Trophoblast cell (in vitro differentiated cells and primary cell): Measurements from ENCODE around the gene STARD13.
A peak's percentile ranks its signal among the peaks of the same experiment; 100 is the strongest.
"Not testable (repeated sequence)": the region's sequence is repeated elsewhere in the genome, so short reads cannot be mapped to it uniquely, and the experiment has no call there.

Experiments used
- DNase-seq, 2 donors: peaks; one replicate each; pipeline ENCODE4 v3.0.0-alpha.2; 2016
- H2AFZ ChIP-seq: 2 replicates; pipeline ENCODE4 v1.6.1; 2013; ENCODE audit warnings: low read length, moderate library complexity, mild to moderate bottlenecking; ENCODE audit not compliant: insufficient read depth, poor library complexity
- H2AK5ac ChIP-seq: 2 replicates; pipeline ENCODE4 v1.6.1; 2013; ENCODE audit warnings: mild to moderate bottlenecking, low read length
- H2BK120ac ChIP-seq: 2 replicates; pipeline ENCODE4 v1.6.1; 2013; ENCODE audit warnings: low read length, mild to moderate bottlenecking, moderate library complexity; ENCODE audit not compliant: insufficient read depth, poor library complexity
- H2BK12ac ChIP-seq: 2 replicates; pipeline ENCODE4 v1.6.1; 2013; ENCODE audit warnings: mild to moderate bottlenecking, low read length, moderate library complexity
- H2BK5ac ChIP-seq: 2 replicates; pipeline ENCODE4 v1.6.1; 2013; ENCODE audit warnings: low read length, low read depth, moderate library complexity, mild to moderate bottlenecking; ENCODE audit not compliant: poor library complexity
- H3K14ac ChIP-seq: 2 replicates; pipeline ENCODE4 v1.6.1; 2013; ENCODE audit warnings: mild to moderate bottlenecking, low read length
- H3K18ac ChIP-seq: 2 replicates; pipeline ENCODE4 v1.6.1; 2013; ENCODE audit warnings: mild to moderate bottlenecking, low read length
- H3K23ac ChIP-seq: 2 replicates; pipeline ENCODE4 v1.6.1; 2013; ENCODE audit warnings: low read length
- H3K27ac ChIP-seq: 2 replicates; pipeline ENCODE4 v1.5.1; 2013; ENCODE audit warnings: low read depth, mild to moderate bottlenecking, inconsistent platforms, low read length, moderate library complexity
- H3K27me3 ChIP-seq: 2 replicates; pipeline ENCODE4 v1.6.1; 2013; ENCODE audit warnings: inconsistent platforms, mild to moderate bottlenecking, low read length, moderate library complexity; ENCODE audit not compliant: insufficient read depth
- H3K36me3 ChIP-seq, 2 experiments: 1 replicate in 1 of 2; 2 replicates in 1 of 2; pipeline ENCODE4 v1.6.1; 2013; ENCODE audit warnings: low read length in 2 of 2, mild to moderate bottlenecking in 2 of 2, moderate library complexity in 1 of 2; ENCODE audit not compliant: insufficient read depth in 2 of 2, control insufficient read depth in 1 of 2
- H3K4ac ChIP-seq: 2 replicates; pipeline ENCODE4 v1.6.1; 2013; ENCODE audit warnings: low read depth, mild to moderate bottlenecking, low read length, moderate library complexity
- H3K4me1 ChIP-seq, 2 experiments: 1 replicate in 1 of 2; 2 replicates in 1 of 2; pipeline ENCODE4 v1.6.1; 2013; ENCODE audit warnings: low read length in 2 of 2, mild to moderate bottlenecking in 2 of 2, moderate library complexity in 1 of 2; ENCODE audit not compliant: insufficient read depth in 2 of 2, control insufficient read depth in 1 of 2
- H3K4me2 ChIP-seq: 2 replicates; pipeline ENCODE4 v1.6.1; 2013; ENCODE audit warnings: inconsistent platforms, mild to moderate bottlenecking, low read length, moderate library complexity
- H3K4me3 ChIP-seq: 2 replicates; pipeline ENCODE4 v1.5.1; 2013; ENCODE audit warnings: mild to moderate bottlenecking, low read depth, low read length, inconsistent platforms
- H3K79me1 ChIP-seq: one replicate; pipeline ENCODE4 v1.6.1; 2013; ENCODE audit warnings: low read length
- H3K79me2 ChIP-seq: 2 replicates; pipeline ENCODE4 v1.6.1; 2013; ENCODE audit warnings: low read length, mild to moderate bottlenecking; ENCODE audit not compliant: control insufficient read depth, insufficient read depth, poor library complexity
- H3K9ac ChIP-seq: 2 replicates; pipeline ENCODE4 v1.6.1; 2013; ENCODE audit warnings: mild to moderate bottlenecking, low read length
- H3K9me3 ChIP-seq: 2 replicates; pipeline ENCODE4 v1.6.1; 2013; ENCODE audit warnings: low read depth, mild to moderate bottlenecking, control low read depth, inconsistent platforms, low read length; ENCODE audit not compliant: insufficient read depth
- H4K12ac ChIP-seq: 2 replicates; pipeline ENCODE4 v1.6.1; 2013; ENCODE audit warnings: low read depth, mild to moderate bottlenecking, low read length, moderate library complexity
- H4K8ac ChIP-seq: 2 replicates; pipeline ENCODE4 v1.6.1; 2013; ENCODE audit warnings: low read depth, mild to moderate bottlenecking, low read length, moderate library complexity
- H4K91ac ChIP-seq: one replicate; pipeline ENCODE4 v1.6.1; 2013; ENCODE audit warnings: low read depth, mild to moderate bottlenecking, low read length, moderate library complexity
- WGBS: extraction: QIAGEN DNeasy Blood & Tissue Kit; methylation state at CpG from one replicate; pipeline ENCODE4 v1.1.7; 2013; ENCODE audit warnings: missing lambda C conversion rate; ENCODE audit not compliant: insufficient read length, insufficient coverage; ENCODE audit errors: extremely low coverage; 5-methylcytosine and 5-hydroxymethylcytosine counted together

STARD13 gene

DNA sequence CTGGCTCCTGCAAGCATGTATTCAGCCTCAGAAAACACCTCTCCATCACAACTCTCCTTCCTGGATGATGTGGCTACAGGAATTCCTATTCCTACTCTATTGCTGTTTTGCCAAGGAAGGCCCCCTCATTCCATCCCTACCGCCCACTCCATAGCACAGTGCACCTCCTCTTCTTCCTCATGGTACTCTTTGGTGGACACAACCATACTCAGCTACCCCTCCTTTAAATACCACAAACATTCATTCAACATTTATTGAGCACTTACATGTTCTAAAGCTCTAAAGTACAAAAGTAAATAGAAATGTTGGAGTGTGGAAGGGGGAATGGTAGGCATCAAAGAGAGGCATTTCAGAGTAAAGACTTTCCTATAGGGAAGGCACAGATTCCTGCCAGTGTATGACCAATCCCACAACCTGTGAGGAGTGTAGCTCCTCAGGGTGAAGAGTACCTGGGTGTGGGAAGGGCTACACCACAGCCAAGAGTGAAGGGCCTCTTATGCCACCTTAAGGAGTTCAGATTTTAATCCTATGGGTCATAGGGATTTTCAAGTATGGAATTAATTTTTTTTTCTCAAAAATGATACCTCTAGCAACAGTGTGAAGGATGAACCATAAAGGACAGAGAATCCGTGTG, 42.5 kb downstream of the STARD13 start:
- Histone ChIP-seq H3K27ac (no peak overlapping the region), H2AK5ac (no peak overlapping the region), H3K27me3 (no peaks in the 10 kb centered on the region), H3K79me1 (no peaks in the 10 kb centered on the region), H3K79me2 (no peaks in the 10 kb centered on the region), H3K9ac (no peak overlapping the region), H4K8ac (no peak overlapping the region), H3K9me3 (peaks cover 7% of the 10 kb centered on the region), H3K4me3 (no peak overlapping the region), H2AFZ (no peak overlapping the region), H3K4ac (no peak overlapping the region), H3K18ac (no peak overlapping the region), H3K36me3 (peaks cover 0 to 6% of the 10 kb centered on the region in 2 experiments), H2BK12ac (no peak overlapping the region), H3K14ac (no peak overlapping the region), H4K91ac (no peak overlapping the region), H2BK5ac (no peak overlapping the region), H3K4me1 (no peaks in the 10 kb centered on the region), H4K12ac (no peak overlapping the region), H3K23ac (no peak overlapping the region), H2BK120ac (no peak overlapping the region), H3K4me2 (no peak overlapping the region)
- DNase-seq = no peak
- WGBS = no CpG with 5 or more reads among the region's 2 CpGs

DNA sequence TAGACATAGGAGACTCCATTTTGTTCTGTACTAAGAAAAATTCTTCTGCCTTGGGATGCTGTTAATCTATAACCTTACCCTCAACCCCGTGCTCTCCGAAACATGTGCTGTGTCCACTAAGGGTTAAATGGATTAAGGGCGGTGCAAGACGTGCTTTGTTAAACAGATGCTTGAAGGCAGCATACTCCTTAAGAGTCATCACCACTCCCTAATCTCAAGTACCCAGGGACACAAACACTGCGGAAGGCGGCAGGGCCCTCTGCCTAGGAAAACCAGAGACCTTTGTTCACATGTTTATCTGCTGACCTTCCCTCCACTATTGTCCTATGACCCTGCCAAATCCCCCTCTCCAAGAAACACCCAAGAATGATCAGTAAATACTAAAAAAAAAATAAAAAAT, 43.2 kb downstream of the STARD13 start:
- not testable (repeated sequence) for H2AK5ac ChIP-seq, H2BK12ac ChIP-seq, H3K4ac ChIP-seq, H3K18ac ChIP-seq, H3K9ac ChIP-seq, H3K23ac ChIP-seq, H3K4me2 ChIP-seq, H2AFZ ChIP-seq, H3K4me1 ChIP-seq, H3K4me3 ChIP-seq, H4K8ac ChIP-seq, H3K79me1 ChIP-seq, H2BK5ac ChIP-seq, H2BK120ac ChIP-seq, H4K12ac ChIP-seq, H3K27ac ChIP-seq, H4K91ac ChIP-seq, H3K79me2 ChIP-seq, DNase-seq, H3K9me3 ChIP-seq, H3K14ac ChIP-seq, H3K27me3 ChIP-seq, H3K36me3 ChIP-seq
- no CpG with 5 or more reads among the region's 6 CpGs for WGBS

DNA sequence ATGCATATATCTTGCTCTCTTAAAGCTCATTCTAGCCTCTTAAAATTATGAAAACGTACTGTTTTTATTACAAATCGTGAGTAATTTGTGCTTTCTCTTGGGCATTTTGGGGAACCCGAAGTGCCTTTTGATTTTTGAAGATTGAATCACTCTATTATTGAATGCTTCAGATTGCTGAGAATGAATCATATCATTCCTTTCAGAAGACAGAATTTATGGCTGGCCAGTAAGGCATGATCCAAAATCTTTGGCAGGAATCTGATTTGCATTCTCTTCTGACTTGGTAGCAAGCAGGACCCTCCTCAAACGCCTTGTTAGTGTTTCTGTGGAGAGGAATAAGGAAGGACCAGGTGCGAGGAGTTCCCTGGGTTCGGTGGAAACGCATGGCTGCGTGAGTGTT, 49.5 kb downstream of the STARD13 start:
- Histone ChIP-seq H3K4me1 (peaks cover 0 to 4% of the 10 kb centered on the region in 2 experiments), H2AFZ (no peak overlapping the region), H3K9me3 (peaks cover 3% of the 10 kb centered on the region), H3K18ac (no peak overlapping the region), H3K14ac (no peak overlapping the region), H2BK120ac (no peak overlapping the region), H3K4ac (no peak overlapping the region), H3K79me1 (no peaks in the 10 kb centered on the region), H3K36me3 (peaks cover 0 to 2% of the 10 kb centered on the region in 2 experiments), H4K8ac (no peak overlapping the region), H2BK5ac (no peak overlapping the region), H2AK5ac (no peak overlapping the region), H3K23ac (no peak overlapping the region), H3K27me3 (no peaks in the 10 kb centered on the region), H2BK12ac (no peak overlapping the region), H3K27ac (no peak overlapping the region), H3K4me2 (no peak overlapping the region), H4K12ac (no peak overlapping the region), H3K9ac (no peak overlapping the region), H3K79me2 (no peaks in the 10 kb centered on the region), H3K4me3 (no peak overlapping the region), H4K91ac (no peak overlapping the region)
- peak in 1 of 2 donors; percentile 15 for DNase-seq
- no CpG with 5 or more reads among the region's 8 CpGs for WGBS

DNA sequence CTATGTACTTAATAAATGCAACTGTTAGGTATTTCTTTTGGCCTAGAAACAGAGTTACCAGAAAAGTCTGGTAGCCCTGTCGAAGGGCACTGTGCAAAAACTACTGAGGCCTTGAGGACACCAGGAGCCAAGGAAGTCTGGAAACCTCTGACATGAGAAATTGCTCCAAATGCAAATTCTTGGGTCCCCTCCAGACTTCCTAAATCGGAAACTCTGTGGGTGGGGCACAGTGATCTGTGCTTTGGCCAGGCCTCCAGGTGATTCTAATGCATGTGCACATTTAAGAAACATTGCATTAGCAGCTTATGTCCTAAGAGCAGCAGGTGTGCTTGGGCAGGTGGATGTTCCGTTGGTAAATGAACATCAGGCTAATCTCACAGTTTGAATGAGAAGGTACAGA, 50.0 kb downstream of the STARD13 start:
- DNase-seq = no peak
- peaks cover 3% of the 10 kb centered on the region for H3K9me3 ChIP-seq
- no peak overlapping the region for H2AK5ac ChIP-seq
- no peaks in the 10 kb centered on the region for H3K27me3 ChIP-seq
- no peak overlapping the region for H3K4me2 ChIP-seq
- no peak overlapping the region for H4K12ac ChIP-seq
- H2BK12ac ChIP-seq = no peak overlapping the region
- WGBS = no CpG with 5 or more reads among the region's 3 CpGs
- no peak overlapping the region for H4K8ac ChIP-seq
- H3K4ac ChIP-seq = no peak overlapping the region
- H3K9ac ChIP-seq = no peak overlapping the region
- H3K23ac ChIP-seq = no peak overlapping the region
- no peak overlapping the region for H2BK120ac ChIP-seq
- no peak overlapping the region for H2BK5ac ChIP-seq
- H3K4me3 ChIP-seq = no peak overlapping the region
- no peak overlapping the region for H4K91ac ChIP-seq
- no peak overlapping the region for H3K27ac ChIP-seq
- H3K4me1 ChIP-seq = peaks cover 0 to 4% of the 10 kb centered on the region in 2 experiments
- no peaks in the 10 kb centered on the region for H3K79me1 ChIP-seq
- H2AFZ ChIP-seq = no peak overlapping the region
- H3K79me2 ChIP-seq = no peaks in the 10 kb centered on the region
- no peak overlapping the region for H3K14ac ChIP-seq
- peaks cover 0 to 2% of the 10 kb centered on the region in 2 experiments for H3K36me3 ChIP-seq
- no peak overlapping the region for H3K18ac ChIP-seq
